HG02943 (cell line): ENCODE data around the gene RAET1G.
A peak's percentile ranks its signal among the peaks of the same experiment; 100 is the strongest.
"Not testable (repeated sequence)": the region's sequence is repeated elsewhere in the genome, so short reads cannot be mapped to it uniquely, and the experiment has no call there.

Source experiments
- ATAC-seq: cut with Tn5 transposase; IDR thresholded peaks from one replicate; pipeline ENCODE4 v1.9.1; 2021; ENCODE audit warnings: mild to moderate bottlenecking, low read depth, moderate library complexity; ENCODE audit not compliant: unreplicated experiment

Gene RAET1G

GRCh38 chr6:149954328-149954983 lies 31.5 kb upstream of the RAET1G start:
- not testable (repeated sequence) for ATAC-seq

- ATAC-seq: not testable (repeated sequence)
These were observed 31.0 kb upstream of the RAET1G start for GRCh38 chr6:149953934-149954327.

- ATAC-seq: not testable (repeated sequence)
These were observed 30.5 kb upstream of the RAET1G start for GRCh38 chr6:149953390-149953789.

GRCh38 chr6:149951626-149952025 lies 28.7 kb upstream of the RAET1G start:
- no peak for ATAC-seq

- no peak for ATAC-seq
These were observed 28.2 kb upstream of the RAET1G start for GRCh38 chr6:149951096-149951495.

GRCh38 chr6:149950423-149950822 lies 27.5 kb upstream of the RAET1G start:
- no peak for ATAC-seq

GRCh38 chr6:149948616-149949015 lies 25.7 kb upstream of the RAET1G start:
- no peak for ATAC-seq

GRCh38 chr6:149948011-149948410 lies 25.1 kb upstream of the RAET1G start:
- no peak for ATAC-seq

GRCh38 chr6:149947533-149947932 lies 24.6 kb upstream of the RAET1G start:
- ATAC-seq: not testable (repeated sequence)

GRCh38 chr6:149946631-149947030 lies 23.7 kb upstream of the RAET1G start:
- not testable (repeated sequence) for ATAC-seq

- not testable (repeated sequence) for ATAC-seq
These were observed 22.4 kb upstream of the RAET1G start for GRCh38 chr6:149945276-149945675.

- ATAC-seq: not testable (repeated sequence)
These were observed 20.4 kb upstream of the RAET1G start for GRCh38 chr6:149943321-149943720.

- no peak for ATAC-seq
These were observed 19.5 kb upstream of the RAET1G start for GRCh38 chr6:149942461-149942829.

- no peak for ATAC-seq
These were observed 18.9 kb upstream of the RAET1G start, which contains the start of gene ULBP2 for GRCh38 chr6:149941583-149942460. ULBP2 (plus strand) TSS chr6:149942014; CDS start chr6:149942073, 59 bp downstream.

GRCh38 chr6:149940672-149940982 lies 17.7 kb upstream of the RAET1G start:
- no peak for ATAC-seq

GRCh38 chr6:149939909-149940671 lies 17.2 kb upstream of the RAET1G start:
- ATAC-seq: no peak

- ATAC-seq: no peak
These were observed 16.4 kb upstream of the RAET1G start for GRCh38 chr6:149939356-149939648.

- peak; percentile 82 for ATAC-seq
These were observed 15.8 kb upstream of the RAET1G start for GRCh38 chr6:149938571-149939355.

GRCh38 chr6:149938013-149938570 lies 15.2 kb upstream of the RAET1G start:
- ATAC-seq: not testable (repeated sequence)

- no peak for ATAC-seq
These were observed 13.8 kb upstream of the RAET1G start for GRCh38 chr6:149936743-149937142.
